Hepatocyte (in vitro differentiated cells): ENCODE data around the gene SAC3D1.

ENCODE experiments used
- CTCF ChIP-seq: fragments of 200-600 bp; sonication (generic); IDR thresholded peaks from 2 replicates; pipeline ENCODE4 v1.5.1; 2016; ENCODE audit warnings: antibody characterized with exemption, mild to moderate bottlenecking; ENCODE audit not compliant: poor library complexity
- EZH2 ChIP-seq: fragments of 200-600 bp; sonication (generic); IDR thresholded peaks from 2 replicates; pipeline ENCODE4 v1.6.1; 2016; ENCODE audit warnings: antibody characterized with exemption, mild to moderate bottlenecking, borderline replicate concordance
- EZH2phosphoT487 ChIP-seq: fragments of 200-600 bp; sonication (generic); IDR thresholded peaks from one replicate; pipeline ENCODE4 v1.6.1; 2018; ENCODE audit warnings: antibody characterized with exemption, mild to moderate bottlenecking, low read depth, moderate library complexity; ENCODE audit not compliant: unreplicated experiment, severe bottlenecking

GRCh38 chr11:65059523-65059922 is 18.5 kb downstream of the SAC3D1 start:
- TF ChIP-seq CTCF = no peak
- TF ChIP-seq EZH2 = no peak
- TF ChIP-seq EZH2phosphoT487 = no peak
